GM18861 (cell line): ENCODE results near the gene MEGF11.
"Not testable (repeated sequence)": the region's sequence is repeated elsewhere in the genome, so short reads cannot be mapped to it uniquely, and the experiment has no call there.

Source experiments
- ATAC-seq: cut with Tn5 transposase; IDR thresholded peaks from one replicate; pipeline ENCODE4 v1.9.1; 2021; ENCODE audit not compliant: unreplicated experiment

Gene MEGF11

DNA sequence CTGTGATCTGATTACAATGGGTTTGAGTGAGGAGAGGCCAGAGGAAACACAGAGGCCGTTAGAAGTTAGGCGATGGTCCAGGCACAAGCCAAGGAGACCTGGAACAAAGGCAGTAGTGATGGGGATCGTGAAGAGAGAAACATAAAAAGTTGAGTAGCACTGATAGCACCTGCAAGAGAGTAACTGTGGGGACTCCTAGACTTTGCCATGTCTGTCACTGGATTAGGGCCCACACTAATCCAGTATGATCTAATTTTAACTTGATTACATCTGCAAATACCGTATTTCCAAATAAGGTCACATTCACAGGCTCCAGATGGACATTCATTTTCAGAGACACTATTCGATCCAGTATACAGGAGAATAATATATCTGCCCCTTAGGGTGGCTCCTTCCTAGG, 239.5 kb downstream of the MEGF11 start:
- no peak for ATAC-seq

GRCh38 chr15:66008940-66009562, 244.5 kb downstream of the MEGF11 start:
- ATAC-seq: no peak

DNA sequence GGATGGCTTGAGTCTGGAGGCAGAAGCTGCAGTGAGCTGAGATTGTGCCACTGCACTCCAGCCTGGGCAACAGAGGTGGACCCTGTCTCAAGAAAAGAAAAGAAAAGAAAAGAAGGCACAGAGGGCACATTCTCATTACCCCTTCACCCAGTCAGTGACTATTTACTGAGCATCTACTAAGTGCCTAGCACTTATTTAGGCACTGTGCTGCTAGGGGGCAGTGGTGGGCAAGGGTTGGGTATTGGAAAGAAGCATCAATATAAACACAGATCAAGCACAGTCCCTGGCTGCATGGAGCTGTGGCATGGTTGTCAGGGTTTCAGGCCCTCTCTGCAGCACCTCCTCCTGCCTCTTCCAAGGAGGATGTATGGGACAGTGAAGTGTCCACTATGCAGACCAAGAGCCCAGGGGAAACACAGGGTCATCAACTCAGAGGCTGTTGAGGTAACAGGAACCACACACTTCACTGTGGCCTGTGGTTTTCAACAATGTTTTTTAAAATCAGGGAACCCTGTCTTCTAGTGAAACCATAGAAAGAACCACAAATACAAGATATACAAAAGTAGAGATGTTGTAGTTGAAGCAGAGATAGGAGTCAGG, 245.8 kb downstream of the MEGF11 start:
- no peak for ATAC-seq

GRCh38 chr15:66006986-66007385, 246.6 kb downstream of the MEGF11 start:
- ATAC-seq: no peak

DNA sequence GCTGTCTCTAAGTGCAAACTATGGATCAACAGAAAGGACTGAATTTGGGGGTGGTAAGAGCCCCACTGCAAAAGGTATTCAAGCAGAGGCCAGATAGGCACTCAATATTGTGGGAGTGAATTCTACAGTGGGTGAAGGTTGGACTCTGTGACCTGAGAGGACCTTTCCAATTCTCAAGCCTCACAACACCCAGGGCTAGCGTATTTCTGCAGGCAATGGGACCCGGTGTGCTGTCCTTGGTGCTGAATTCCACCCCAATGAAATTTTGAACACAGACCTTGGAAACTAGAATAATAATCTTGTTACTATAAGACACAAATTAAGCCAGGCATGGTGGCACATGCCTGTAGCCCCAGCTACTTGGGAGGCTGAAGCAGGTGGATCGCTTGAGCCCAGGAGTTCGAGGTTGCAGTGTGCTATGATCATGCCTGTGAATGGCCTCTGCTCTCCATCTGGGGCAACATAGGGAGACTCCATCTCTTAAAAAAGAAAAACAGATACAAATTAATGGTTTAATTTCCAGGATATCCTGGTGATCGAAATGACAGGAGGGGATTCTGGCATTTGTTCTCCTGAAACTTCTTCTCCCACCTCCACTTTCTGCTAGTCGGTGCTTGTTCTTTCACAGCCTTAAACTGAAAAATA, 248.8 kb downstream of the MEGF11 start:
- ATAC-seq: no peak

GRCh38 chr15:66003129-66003528, 250.4 kb downstream of the MEGF11 start:
- ATAC-seq: not testable (repeated sequence)

GRCh38 chr15:66001717-66002426, 251.7 kb downstream of the MEGF11 start:
- no peak for ATAC-seq

- no peak for ATAC-seq
Observed at GRCh38 chr15:66001042-66001441, 252.5 kb downstream of the MEGF11 start.

GRCh38 chr15:65998486-65998885, 255.1 kb downstream of the MEGF11 start:
- no peak for ATAC-seq

GRCh38 chr15:65996901-65997300, 256.6 kb downstream of the MEGF11 start:
- ATAC-seq: no peak

- ATAC-seq: no peak
Observed at GRCh38 chr15:65994832-65995231, 258.7 kb downstream of the MEGF11 start.

GRCh38 chr15:65993762-65994161, 259.8 kb downstream of the MEGF11 start:
- no peak for ATAC-seq

DNA sequence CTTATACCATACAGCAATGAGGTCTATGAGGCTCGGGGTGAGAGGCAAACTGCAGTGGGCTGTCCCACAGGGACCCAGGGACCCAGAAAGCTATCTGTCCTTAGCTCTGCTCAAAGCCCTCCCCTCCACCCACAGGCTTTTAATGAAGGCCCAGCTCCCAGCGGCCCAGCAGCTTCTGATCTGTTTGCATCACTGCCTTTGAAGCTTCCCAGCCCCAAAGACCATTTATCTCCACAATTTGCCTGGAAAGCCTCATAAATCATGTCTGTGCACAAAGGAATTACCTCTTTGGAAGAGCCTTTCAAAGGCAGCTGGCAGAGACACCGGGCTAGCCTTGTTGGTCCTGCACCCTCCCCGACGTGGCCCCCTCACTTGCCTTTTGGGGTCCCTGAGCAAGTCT, 260.3 kb downstream of the MEGF11 start:
- no peak for ATAC-seq

- ATAC-seq: no peak
Observed at GRCh38 chr15:65991721-65992483, 261.6 kb downstream of the MEGF11 start.

- no peak for ATAC-seq
Observed at GRCh38 chr15:65990298-65990981, 263.1 kb downstream of the MEGF11 start.

- ATAC-seq: no peak
Observed at GRCh38 chr15:65987100-65987499, 266.4 kb downstream of the MEGF11 start.

- no peak for ATAC-seq
Observed at GRCh38 chr15:65986416-65986815, 267.1 kb downstream of the MEGF11 start.

DNA sequence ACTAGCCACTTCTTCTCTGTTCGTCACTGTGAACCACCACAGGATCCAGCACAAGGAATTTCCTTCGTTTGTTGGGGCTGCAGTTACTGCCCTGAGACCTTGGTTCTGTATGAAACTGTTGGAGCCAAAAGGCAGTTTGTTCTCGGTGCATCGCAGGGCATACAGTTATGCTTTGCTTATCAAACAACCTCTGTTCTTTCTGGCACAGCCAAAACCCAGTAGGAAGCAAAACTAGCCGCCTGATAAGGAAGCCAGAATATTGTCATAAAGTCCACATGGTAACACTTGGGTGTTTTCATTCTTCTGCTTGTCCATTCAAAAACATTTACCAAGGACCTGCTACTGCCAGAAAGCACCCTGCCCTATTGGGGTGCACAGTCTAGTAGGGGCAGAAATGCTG, 268.2 kb downstream of the MEGF11 start:
- ATAC-seq: no peak

DNA sequence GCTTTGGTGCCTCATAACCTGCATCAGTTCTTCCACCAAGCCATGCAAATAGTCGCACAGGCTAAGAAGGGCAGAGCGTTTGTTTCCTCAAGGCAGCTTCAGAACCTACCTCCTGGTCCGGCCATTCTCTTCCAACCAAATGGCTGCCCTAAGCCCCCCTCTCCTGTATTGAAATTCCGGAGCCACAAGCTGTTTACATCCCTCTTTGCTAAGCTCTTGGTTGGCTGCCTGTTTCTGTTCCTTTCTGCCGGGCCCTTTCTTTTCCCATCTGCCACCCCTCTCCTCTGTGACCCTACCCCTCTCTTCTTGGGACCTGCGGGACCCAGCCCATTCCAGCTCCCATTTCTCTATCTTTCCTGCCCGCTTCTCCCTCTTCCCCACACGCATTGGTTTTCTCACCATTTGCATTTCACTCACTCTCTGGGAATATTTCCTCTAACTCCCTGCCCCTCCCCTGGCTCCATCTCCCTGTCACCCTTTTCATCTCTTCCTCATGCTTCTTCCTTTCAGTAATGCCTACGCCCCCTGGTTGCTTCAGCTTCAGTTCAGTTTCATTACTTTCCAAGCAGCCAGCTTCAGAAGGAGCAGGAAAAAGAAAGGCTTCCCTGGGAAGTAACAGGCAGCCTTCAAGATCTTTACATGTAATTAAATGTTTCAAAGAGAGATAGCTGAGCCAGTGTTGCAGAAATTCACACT, 270.8 kb downstream of the MEGF11 start:
- ATAC-seq: no peak
